Erythroblast (primary cell): ENCODE results near the gene DNMT1.

Experiments
- DNase-seq, 2 experiments: peaks; one replicate each; lab custom pipeline; 2025; lab: John Stamatoyannopoulos, UW
- GATA1 ChIP-seq: IDR thresholded peaks from 2 replicates; pipeline ENCODE4 v1.6.1; 2011; ENCODE audit warnings: low read depth, mild to moderate bottlenecking, control low read depth, low read length, moderate library complexity
- POLR2A ChIP-seq: IDR thresholded peaks from 2 replicates; pipeline ENCODE4 v1.6.1; 2011; ENCODE audit warnings: mild to moderate bottlenecking, low read length

The DNMT1 gene

GRCh38 chr19:10089801-10090375 is 104.9 kb downstream of the DNMT1 start:
- no peak for DNase-seq
- TF ChIP-seq GATA1 (no peak), POLR2A (no peak)

DNA sequence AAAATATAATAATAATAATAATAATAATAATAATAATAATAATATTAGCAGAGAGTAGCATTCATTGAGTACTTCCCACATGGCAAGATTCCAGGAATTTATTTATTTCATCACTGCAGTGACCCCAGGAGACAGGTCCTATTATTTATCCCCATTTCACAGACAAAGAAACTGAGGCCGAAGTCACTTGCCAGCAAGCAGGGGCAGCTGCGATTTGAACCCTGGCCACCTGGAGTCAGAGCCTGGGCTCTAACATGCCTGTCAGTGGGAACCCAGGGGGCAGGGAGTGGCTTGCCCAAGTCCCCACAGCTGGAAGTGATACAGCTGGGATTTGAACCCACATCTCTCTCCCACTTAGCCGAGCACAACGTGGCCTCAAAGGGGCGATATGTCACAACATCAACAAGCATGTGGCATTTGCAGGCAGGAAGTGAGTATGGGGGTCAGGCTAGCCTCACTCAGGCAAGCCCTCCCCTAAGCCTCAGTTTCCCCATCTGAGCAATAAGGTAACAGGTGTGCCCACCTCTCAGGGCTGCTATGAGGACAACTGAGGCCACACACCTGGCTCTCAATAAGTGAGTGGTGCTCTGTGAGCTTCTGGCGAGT is 105.7 kb downstream of the DNMT1 start:
- no peak for TF ChIP-seq GATA1
- TF ChIP-seq POLR2A: no peak
- no peak for DNase-seq

DNA sequence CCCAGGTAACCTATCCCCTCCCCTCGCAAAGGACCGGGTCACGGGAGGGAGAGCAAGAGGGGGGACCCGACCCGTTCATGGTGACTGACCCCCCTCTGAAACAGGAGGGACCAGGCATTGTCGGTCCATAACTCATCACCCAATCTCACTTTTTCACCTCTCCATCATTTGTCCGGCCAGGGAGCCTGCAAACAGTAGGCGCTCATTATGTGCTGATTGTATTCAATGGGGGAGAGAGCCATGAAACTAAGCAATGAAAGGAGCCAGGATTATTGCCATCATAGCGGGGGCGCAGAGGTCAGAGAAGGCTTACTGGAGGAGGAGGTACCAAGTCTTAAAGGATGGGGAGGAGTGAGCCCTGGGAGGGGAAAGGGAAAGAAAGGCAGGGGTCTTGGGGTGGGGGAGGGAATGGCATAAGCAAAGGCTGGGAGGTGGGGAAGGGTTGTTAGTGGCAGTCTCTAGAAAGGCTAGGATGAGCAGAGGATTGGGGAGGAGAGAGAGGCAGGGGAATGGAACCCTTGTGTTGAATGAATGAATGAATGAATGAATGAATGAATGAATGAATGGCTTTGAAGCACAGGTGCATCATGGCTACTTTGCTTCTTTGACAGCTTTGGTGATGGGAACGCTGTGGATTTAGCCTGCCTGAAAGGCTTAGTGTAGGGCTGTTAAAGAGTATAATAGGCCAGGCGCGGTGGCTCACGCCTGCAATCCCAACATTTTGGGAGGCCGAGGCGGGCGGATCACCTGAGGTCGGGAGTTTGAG is 107.3 kb downstream of the DNMT1 start:
- TF ChIP-seq GATA1 (no peak), POLR2A (no peak)

DNA sequence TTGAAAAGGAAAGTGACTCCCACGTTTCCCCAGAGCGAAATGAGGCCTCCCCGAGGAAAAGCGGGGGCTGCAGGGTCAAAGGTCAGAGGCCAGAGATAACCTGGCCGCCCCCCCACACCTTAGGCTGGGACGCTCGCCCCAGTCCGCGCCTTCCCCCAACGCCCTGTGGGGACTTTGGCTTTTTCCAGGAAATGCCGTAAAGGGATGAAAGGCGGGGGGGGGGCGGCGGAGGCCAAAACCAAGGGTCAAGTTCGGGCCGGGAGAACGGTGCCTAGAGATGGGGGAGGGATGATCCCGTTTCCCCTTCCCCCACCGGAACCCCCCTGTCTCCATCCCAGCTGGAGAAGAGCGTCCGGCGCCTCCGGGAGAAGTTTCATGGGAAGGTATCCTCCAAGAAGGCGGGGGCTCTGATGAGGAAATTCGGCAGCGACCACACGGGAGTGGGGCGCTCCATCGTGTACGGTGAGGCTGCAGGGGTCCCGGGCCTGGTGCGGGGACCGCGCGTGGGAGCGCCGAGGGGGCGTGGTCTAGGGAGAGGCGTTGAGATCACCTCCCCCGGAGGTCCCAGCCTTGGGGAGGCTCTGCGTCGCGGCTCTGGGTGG is 108.1 kb downstream of the DNMT1 start:
- TF ChIP-seq POLR2A (no peak), GATA1 (no peak)
- DNase-seq: peak; percentile 32

More for the DNA sequence above, 107.3 kb downstream of the DNMT1 start:
- no peak for DNase-seq

GRCh38 chr19:10085641-10086590 is 108.8 kb downstream of the DNMT1 start, which contains the start of gene SHFL:
Gene SHFL, plus strand, starts transcription at chr19:10086317. Its CDS starts 111 bp downstream, at chr19:10086428.
- TF ChIP-seq GATA1 (no peak), POLR2A (peak; percentile 54)
- peak; percentile 88 to 92 for DNase-seq

DNA sequence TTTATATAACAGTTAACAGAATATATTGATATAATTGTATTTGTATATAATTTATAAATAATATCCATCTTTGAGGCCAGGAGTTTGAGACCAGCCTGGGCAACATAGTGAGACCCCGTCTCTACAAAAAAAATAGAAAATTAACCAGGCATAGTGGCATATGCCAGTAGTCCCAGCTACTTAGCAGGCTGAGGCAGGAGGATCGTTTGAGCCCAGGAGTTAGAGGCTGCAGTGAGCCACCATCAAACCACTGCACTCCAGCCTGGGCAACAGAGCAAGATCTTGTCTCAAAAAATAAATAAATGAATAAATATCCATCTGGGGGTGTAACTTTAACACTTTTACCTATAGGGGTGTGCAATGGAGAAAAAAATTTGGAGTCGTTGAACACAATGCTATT is 110.0 kb downstream of the DNMT1 start:
- DNase-seq: no peak
- TF ChIP-seq GATA1 (no peak), POLR2A (no peak)

DNA sequence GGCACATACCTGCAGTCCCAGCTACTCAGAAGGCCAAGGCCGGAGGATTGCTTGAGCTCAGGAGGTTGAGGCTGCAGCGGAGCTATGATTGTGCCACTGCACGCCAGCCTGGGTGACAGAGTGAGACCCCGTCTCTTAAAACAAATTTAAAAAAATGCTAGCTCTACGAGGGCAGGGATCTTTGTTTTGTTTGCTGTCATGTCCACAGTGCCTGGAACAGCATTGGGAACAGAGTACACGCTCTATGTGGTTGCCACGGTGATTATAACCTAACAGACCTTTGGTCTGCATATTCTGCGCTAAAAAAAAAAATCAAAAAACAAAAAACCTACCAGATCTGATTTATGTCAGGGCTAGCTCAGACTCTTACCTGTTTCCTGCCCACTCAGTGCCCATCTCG is 110.8 kb downstream of the DNMT1 start:
- DNase-seq: no peak
- TF ChIP-seq POLR2A: no peak
- no peak for TF ChIP-seq GATA1
